K562 (cell line): ENCODE data around the gene ACO2. TPM values are rescaled to one million over a fixed set of nuclear protein-coding genes. Genes with fewer than 3 reads are reported as not detected.
A peak's percentile ranks its signal among the peaks of the same experiment; 100 is the strongest.

Source experiments
- NFIC ChIP-seq: fragments of 450-650 bp; IDR thresholded peaks from 2 replicates; pipeline ENCODE4 v1.6.1; 2017; ENCODE audit warnings: mild to moderate bottlenecking, inconsistent platforms
- polyA plus RNA-seq, 8 experiments: library from polyadenylated mRNA; depleted of rRNA in 4 of 8; stranded (reverse) in 5 of 8; unstranded in 3 of 8; fragments of >200 nt; fragmentation: Nextera tagmentation in 2 of 8; fragmentation: Illumina TruSeq in 1 of 8; extraction: Ambion mirVana in 2 of 8; extraction: Trizol in 1 of 8; gene quantifications; 2 replicates each; pipeline versions ENCODE4 v1.2.1 to v1.2.3, GENCODE V29; 2011 to 2014; ENCODE audit warnings: inconsistent platforms in 1 of 8, missing spikeins in 1 of 8
- total RNA-seq, 7 experiments: library from RNA; depleted of rRNA in 6 of 7; stranded (reverse); fragments of >200 nt in 6 of 7; fragmentation: Illumina TruSeq in 2 of 7; extraction: Trizol in 2 of 7; gene quantifications; 2 replicates each; pipeline versions ENCODE4 v1.2.1 to v1.2.3, GENCODE V29; 2011 to 2021; ENCODE audit warnings: low replicate concordance in 1 of 7
- TF ChIP-seq, protein P1 (sequence below), 2 experiments: fragments of 450-650 bp in 1 of 2; sonication (generic) in 1 of 2; formaldehyde crosslinking in 1 of 2; IDR thresholded peaks; 2 replicates each; pipeline versions ENCODE4 v1.7.1 to v1.9.0; 2016 to 2022; ENCODE audit warnings: inconsistent platforms in 1 of 2, mild to moderate bottlenecking in 1 of 2, missing genetic modification reagents in 1 of 2
- TF ChIP-seq, protein P2 (sequence below), 2 experiments: IDR thresholded peaks in 1 of 2; conservative IDR thresholded peaks in 1 of 2; 2 replicates each; pipeline ENCODE4 v1.6.1; 2016; ENCODE audit warnings: low read depth in 2 of 2, mild to moderate bottlenecking in 1 of 2, missing compliant biosample characterization in 1 of 2, missing genetic modification characterization in 1 of 2, moderate library complexity in 1 of 2
- TF ChIP-seq, protein P3 (sequence below): fragments of 200-800 bp; sonication (Bioruptor generic); IDR thresholded peaks from 2 replicates; pipeline ENCODE4 v1.6.1; 2017; ENCODE audit warnings: missing genetic modification characterization, missing compliant biosample characterization
- TF ChIP-seq, protein P4 (sequence below): fragments of 200-800 bp; sonication (Bioruptor generic); IDR thresholded peaks from 2 replicates; pipeline ENCODE4 v1.6.1; 2017; ENCODE audit warnings: missing genetic modification characterization, missing compliant biosample characterization
- TF ChIP-seq, protein P5 (sequence below): fragments of 450-650 bp; IDR thresholded peaks from 2 replicates; pipeline ENCODE4 v1.6.1; 2016; ENCODE audit warnings: antibody characterized with exemption

The ACO2 gene
- total and polyA plus RNA-seq, 9 of the 15 experiments (the other 6 are each of a cell fraction or from before 2014, with no cell fraction given), result 16.2 to 119 (median 43.2) TPM

DNA sequence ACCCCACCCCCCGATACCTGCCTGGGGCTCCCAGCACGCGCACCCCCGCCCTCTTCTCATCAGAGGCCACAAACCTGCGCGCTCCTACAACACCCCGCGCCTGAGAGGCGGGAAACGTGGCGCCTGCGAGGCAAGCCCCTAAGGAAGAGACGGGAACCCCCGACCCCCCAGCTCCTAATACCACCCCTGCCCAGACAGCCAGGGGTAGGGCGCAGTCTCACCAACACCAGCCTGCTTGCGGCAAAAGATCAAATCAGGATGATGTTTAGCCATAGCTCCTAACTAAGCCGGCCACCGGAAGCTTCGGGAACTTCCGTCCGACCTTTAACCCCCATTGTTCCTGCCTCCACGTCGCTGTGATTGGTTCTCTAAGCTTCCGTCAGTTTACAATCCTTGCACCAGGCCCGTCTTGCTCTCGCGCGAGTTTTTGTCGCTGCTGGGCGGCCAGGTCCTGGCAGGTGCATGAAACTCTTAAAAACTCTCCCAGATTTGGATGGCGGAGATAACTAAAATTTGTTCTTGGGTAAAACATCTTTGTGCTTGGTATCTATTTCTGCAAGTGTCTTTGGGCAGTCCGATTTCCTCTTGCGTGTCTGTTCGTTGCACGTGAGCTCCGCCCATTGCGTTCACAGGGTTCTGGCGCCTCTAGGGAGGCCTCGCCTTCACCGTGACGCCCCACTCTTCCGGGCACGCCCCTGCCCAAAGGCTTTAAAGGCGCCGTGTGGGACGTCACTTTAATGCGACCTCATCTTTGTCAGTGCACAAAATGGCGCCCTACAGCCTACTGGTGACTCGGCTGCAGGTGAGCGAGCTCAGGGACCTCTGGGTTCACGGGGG, at the start of gene ACO2, which contains the start of gene PHF5A (continued):
- TF ChIP-seq, protein P1, sequence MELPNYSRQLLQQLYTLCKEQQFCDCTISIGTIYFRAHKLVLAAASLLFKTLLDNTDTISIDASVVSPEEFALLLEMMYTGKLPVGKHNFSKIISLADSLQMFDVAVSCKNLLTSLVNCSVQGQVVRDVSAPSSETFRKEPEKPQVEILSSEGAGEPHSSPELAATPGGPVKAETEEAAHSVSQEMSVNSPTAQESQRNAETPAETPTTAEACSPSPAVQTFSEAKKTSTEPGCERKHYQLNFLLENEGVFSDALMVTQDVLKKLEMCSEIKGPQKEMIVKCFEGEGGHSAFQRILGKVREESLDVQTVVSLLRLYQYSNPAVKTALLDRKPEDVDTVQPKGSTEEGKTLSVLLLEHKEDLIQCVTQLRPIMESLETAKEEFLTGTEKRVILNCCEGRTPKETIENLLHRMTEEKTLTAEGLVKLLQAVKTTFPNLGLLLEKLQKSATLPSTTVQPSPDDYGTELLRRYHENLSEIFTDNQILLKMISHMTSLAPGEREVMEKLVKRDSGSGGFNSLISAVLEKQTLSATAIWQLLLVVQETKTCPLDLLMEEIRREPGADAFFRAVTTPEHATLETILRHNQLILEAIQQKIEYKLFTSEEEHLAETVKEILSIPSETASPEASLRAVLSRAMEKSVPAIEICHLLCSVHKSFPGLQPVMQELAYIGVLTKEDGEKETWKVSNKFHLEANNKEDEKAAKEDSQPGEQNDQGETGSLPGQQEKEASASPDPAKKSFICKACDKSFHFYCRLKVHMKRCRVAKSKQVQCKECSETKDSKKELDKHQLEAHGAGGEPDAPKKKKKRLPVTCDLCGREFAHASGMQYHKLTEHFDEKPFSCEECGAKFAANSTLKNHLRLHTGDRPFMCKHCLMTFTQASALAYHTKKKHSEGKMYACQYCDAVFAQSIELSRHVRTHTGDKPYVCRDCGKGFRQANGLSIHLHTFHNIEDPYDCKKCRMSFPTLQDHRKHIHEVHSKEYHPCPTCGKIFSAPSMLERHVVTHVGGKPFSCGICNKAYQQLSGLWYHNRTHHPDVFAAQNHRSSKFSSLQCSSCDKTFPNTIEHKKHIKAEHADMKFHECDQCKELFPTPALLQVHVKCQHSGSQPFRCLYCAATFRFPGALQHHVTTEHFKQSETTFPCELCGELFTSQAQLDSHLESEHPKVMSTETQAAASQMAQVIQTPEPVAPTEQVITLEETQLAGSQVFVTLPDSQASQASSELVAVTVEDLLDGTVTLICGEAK (IDR thresholded peaks at IDR 0.05), result peak; percentile 96
- TF ChIP-seq, protein P1 (CRISPR knock-in tag; IDR thresholded peaks at IDR 0.05), result no peak
- TF ChIP-seq, protein P2, sequence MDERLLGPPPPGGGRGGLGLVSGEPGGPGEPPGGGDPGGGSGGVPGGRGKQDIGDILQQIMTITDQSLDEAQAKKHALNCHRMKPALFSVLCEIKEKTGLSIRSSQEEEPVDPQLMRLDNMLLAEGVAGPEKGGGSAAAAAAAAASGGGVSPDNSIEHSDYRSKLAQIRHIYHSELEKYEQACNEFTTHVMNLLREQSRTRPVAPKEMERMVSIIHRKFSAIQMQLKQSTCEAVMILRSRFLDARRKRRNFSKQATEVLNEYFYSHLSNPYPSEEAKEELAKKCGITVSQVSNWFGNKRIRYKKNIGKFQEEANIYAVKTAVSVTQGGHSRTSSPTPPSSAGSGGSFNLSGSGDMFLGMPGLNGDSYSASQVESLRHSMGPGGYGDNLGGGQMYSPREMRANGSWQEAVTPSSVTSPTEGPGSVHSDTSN (CRISPR knock-in tag; IDR thresholded peaks at IDR 0.05; ENCODE audit: low read depth), result no peak
- TF ChIP-seq, protein P2 (tag; conservative IDR thresholded peaks at IDR 0.05; ENCODE audit: low read depth), result peak; percentile 83
- TF ChIP-seq, protein P3, sequence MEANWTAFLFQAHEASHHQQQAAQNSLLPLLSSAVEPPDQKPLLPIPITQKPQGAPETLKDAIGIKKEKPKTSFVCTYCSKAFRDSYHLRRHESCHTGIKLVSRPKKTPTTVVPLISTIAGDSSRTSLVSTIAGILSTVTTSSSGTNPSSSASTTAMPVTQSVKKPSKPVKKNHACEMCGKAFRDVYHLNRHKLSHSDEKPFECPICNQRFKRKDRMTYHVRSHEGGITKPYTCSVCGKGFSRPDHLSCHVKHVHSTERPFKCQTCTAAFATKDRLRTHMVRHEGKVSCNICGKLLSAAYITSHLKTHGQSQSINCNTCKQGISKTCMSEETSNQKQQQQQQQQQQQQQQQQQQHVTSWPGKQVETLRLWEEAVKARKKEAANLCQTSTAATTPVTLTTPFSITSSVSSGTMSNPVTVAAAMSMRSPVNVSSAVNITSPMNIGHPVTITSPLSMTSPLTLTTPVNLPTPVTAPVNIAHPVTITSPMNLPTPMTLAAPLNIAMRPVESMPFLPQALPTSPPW (CRISPR knock-in tag), result no peak; the same call in 1 of the 2 replicates
- TF ChIP-seq, protein P4, sequence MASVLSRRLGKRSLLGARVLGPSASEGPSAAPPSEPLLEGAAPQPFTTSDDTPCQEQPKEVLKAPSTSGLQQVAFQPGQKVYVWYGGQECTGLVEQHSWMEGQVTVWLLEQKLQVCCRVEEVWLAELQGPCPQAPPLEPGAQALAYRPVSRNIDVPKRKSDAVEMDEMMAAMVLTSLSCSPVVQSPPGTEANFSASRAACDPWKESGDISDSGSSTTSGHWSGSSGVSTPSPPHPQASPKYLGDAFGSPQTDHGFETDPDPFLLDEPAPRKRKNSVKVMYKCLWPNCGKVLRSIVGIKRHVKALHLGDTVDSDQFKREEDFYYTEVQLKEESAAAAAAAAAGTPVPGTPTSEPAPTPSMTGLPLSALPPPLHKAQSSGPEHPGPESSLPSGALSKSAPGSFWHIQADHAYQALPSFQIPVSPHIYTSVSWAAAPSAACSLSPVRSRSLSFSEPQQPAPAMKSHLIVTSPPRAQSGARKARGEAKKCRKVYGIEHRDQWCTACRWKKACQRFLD (CRISPR knock-in tag), result 0 out of 2 replicates have a peak, but pooled peaks have one; percentile 54
- peak; percentile 99 for TF ChIP-seq NFIC
- TF ChIP-seq, protein P5, sequence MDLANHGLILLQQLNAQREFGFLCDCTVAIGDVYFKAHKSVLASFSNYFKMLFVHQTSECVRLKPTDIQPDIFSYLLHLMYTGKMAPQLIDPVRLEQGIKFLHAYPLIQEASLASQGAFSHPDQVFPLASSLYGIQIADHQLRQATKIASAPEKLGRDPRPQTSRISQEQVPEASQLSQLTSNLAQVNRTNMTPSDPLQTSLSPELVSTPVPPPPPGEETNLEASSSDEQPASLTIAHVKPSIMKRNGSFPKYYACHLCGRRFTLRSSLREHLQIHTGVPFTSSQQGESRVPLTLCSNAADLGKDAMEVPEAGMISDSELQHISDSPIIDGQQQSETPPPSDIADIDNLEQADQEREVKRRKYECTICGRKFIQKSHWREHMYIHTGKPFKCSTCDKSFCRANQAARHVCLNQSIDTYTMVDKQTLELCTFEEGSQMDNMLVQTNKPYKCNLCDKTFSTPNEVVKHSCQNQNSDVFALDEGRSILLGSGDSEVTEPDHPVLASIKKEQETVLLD, result no peak
